Suprapubic skin (tissue), 4 donors: ENCODE data around the gene MAPK7.

Experiments used
- CTCF ChIP-seq, 2 donors: fragments of 200-600 bp in 1 of 2; fragments of 450-650 bp in 1 of 2; sonication (generic) in 1 of 2; IDR thresholded peaks; one replicate each; pipeline ENCODE4 v1.5.1; 2016 to 2019; ENCODE audit warnings: antibody characterized with exemption in 2 of 2, mild to moderate bottlenecking in 1 of 2, moderate library complexity in 1 of 2
- EP300 ChIP-seq: sonication (generic); formaldehyde crosslinking; IDR thresholded peaks from one replicate; pipeline ENCODE4 v1.6.1; 2017; ENCODE audit warnings: antibody characterized with exemption
- POLR2A ChIP-seq, 2 donors: fragments of 450-650 bp; IDR thresholded peaks; one replicate each; pipeline ENCODE4 v1.6.1; 2017; ENCODE audit warnings: antibody characterized with exemption in 2 of 2, mild to moderate bottlenecking in 2 of 2, moderate library complexity in 2 of 2
- POLR2AphosphoS5 ChIP-seq, 3 donors: sonication (generic); formaldehyde crosslinking; IDR thresholded peaks; one replicate each; pipeline ENCODE4 v1.6.1; 2017; ENCODE audit warnings: antibody characterized with exemption in 3 of 3

- no peak for TF ChIP-seq CTCF (IDR thresholded peaks at IDR 0.05)
- TF ChIP-seq POLR2A (IDR thresholded peaks at IDR 0.05): no peak
- no peak for TF ChIP-seq POLR2AphosphoS5 (IDR thresholded peaks at IDR 0.05)
- no peak for TF ChIP-seq EP300
Measured at GRCh38 chr17:19378416-19379360, at the start of gene MAPK7.
